HG02588 (cell line): ENCODE data around the gene FMOD.
A peak's percentile ranks its signal among the peaks of the same experiment; 100 is the strongest.

Experiments used
- ATAC-seq: cut with Tn5 transposase; IDR thresholded peaks from one replicate; pipeline ENCODE4 v1.9.1; 2021; ENCODE audit warnings: mild to moderate bottlenecking, moderate library complexity; ENCODE audit not compliant: unreplicated experiment

The FMOD gene

DNA sequence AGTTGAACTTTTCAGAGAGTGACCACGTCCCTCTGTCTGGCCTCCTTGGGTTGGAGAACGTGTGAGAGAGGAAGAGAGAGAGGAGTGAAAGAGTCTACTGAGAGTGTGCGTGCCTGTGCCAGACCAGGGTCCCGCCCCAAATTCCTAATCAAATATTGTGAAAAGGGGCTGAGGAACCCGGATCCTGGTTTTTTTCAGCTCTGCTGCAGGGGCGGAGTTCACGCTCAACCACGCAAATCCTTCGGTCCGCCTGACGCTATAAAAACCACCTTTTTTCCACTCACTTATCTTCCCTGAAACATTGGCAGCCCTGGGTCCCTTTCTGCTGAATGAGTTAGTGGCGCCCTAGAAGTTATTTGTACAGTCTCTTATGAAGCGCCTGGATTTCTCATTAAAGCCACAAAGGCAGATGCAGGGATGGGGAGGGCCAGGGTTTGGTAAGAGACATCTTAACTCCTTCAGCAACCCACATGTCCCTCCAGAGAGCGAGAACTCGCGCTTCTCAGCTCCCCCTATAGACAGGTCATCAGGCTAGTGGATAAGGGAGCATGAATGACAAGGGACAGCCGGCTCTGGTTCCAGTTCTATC is at the start of gene FMOD:
Gene FMOD, minus strand, starts transcription at position 86 of the 589 bp plus-strand sequence. CDS start 2,852 bp downstream, outside the sequence.
- no peak for ATAC-seq

DNA sequence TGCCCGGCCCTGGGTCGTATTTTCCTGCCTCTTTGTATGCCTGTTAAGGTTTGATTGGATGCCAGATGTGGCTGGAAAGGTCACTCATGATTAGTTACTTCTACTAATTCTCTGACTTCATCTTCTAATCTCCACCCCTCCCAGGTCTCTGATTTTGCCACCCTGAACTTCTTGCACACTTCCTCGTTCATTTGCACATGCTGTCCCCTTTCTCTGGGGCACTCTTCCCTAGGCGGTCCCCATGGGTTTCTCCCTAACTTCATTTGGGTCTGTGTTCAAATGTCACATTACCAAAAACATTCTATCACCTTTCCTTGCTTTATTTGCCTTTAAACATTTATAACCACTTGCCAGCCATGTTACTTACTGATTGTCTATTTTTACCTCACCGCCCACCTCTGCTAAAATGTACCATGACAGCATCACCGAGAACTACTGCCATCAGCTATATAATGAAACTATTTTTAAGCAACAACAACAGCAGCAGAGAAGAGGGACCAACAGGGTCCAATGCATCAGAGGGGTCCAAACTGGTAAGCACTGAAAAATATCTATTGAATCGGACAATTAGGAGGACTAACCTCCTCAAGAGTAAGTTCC is 45.8 kb upstream of the FMOD start:
- ATAC-seq, result no peak

GRCh38 chr1:203395751-203396150 is 44.8 kb upstream of the FMOD start:
- ATAC-seq, result no peak

DNA sequence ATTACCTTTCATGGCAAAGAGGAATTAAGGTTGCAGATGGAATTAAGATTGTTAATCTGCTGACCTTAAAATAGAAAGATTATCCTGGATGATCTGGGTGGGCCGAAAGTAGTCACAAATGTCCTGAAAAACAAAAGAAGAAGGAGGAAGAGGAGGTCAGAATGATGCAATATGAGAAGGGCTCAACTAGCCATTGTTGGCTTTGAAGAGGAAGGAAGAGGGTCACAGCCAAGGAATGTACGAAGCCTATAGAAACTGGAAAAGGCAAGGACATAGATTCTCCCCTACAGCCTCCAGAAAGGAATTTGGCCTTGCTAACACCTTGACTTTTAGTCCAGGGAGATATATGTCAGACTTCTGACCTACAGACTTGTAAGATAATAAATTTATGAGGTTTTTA is 39.4 kb upstream of the FMOD start:
- ATAC-seq, result no peak

DNA sequence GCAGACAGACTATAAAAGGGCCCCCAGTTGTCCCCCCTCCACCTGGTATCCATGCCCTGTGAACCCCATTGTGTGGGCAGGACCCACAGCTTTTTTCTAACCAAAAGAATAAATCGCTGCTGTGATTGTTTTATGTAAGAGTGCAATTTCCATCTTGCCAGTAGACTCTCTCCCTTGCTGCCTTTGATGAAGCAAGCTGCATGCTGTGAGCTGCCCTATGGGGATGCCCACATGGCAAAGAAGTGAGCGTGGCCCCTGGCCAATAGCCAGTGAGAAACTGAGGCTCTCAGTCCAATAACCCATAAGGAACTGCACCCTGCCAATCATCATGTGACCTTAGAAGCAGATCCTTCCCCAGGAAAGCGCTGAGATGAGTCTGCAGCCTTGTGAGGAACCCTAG is 37.8 kb upstream of the FMOD start:
- no peak for ATAC-seq

- ATAC-seq, result no peak
Observed at GRCh38 chr1:203382026-203382425, 31.1 kb upstream of the FMOD start.

DNA sequence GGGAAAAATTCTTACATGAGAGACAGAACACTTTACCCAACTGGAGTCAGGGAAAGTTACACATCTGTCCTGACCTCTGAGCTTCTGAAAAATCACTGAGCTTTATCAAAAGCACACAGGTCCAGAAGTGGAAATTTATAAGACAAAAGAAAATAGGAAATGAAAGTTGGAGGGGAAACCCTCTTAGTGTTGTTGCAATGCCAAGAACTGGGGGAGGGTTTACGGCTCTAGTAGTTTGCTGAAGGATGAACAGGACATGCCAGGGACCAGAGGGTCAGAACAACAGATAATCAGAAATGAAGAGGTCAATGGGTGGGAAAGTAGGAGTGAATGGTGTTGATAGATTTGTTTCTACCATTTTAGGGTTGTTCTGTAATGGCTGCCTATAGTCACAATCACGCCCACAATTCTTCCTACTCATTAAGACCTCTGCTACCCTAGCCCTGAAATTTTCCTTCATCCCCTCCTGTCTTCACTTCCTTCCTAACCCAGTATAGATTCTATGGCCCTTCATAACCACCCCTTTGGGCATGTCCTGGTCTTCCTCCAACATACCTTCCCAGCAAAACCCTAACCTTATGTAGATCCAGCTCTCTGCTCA is 30.3 kb upstream of the FMOD start:
- peak; percentile 51 for ATAC-seq

DNA sequence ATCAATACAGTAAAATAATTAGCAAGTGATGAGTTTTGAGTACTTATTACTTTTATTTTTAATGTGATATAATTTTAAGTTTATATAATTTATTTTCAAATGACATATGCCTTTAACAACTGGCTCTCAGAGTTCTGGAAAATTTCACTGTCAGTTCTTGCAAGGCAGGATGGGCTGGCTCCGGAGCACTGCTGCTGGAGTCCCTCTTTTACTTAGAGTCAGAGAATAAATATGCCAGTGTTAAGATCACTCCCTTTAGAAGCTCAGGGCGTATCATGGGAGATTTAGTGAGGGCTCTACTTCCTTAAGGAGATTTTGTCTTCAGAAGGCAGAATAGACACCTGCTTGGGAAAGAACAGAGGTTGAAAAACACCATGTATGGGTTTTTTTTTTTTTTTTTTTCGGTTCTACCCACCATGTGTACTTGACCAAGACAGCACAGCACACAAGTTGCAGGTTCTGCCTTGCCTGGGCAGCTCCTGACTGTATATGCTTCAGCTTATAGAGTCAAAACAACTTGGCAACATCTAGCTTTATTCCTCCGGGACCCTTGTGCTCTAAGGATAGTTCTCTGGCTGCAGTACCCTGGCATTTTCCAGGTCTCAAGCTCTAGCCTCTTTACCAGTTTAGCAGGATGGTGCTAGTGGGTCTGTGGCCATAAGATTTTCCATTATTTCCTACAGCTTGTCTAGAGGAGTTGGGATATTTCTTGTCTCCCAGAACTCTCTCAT is 29.7 kb upstream of the FMOD start:
- ATAC-seq, result peak; percentile 53

DNA sequence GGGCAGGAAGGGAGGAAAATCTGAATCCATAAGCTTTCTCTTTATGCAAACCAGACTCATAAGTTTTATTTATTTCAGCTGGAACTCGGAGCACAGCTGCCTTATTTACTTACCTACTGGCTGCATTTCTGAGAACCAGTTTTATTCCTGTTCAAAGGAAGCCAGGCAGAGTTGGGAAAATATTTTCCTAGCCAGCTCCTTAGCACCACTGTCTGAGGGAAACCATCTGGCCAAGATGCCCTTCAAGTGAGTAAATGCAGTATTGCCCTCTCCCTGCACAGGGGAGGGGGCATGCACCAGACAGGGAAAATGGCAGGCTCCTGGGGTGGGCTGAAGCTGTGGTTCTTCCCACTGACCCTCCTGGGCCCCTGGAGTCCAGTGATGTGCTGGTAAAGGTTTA is 28.9 kb upstream of the FMOD start:
- ATAC-seq, result no peak

DNA sequence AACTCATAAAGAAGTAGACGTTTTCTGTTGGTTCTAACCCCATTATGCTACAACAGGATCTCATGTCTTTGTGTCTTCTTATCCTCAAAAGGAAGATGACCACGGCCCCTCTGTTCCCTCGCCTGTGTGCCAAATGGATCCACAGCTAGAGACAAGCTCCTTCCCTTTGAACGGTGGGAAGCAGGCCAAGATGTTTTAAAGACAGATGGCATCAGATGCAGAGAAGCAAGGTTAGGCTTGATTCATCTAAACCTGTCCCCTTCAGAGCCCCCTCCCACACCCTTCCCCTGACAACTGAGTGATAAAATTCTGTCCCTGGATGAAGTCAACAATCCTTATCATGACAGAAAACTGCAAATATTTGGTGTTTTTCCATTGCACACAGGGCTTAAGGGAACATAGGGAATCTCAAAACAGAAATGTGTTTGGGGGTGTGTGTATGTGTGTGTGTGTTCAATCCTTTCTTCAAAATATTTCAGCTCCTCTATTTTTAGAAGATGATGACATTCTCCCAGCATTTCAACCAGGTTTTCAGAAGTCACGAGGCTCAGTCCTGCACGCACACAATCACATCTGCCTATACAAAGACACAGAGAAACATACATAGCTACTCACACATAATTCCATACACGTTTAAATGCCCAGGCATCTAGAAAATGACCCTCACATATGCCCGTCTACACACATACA is 27.8 kb upstream of the FMOD start:
- no peak for ATAC-seq

GRCh38 chr1:203373991-203374390 is 23.1 kb upstream of the FMOD start:
- no peak for ATAC-seq

DNA sequence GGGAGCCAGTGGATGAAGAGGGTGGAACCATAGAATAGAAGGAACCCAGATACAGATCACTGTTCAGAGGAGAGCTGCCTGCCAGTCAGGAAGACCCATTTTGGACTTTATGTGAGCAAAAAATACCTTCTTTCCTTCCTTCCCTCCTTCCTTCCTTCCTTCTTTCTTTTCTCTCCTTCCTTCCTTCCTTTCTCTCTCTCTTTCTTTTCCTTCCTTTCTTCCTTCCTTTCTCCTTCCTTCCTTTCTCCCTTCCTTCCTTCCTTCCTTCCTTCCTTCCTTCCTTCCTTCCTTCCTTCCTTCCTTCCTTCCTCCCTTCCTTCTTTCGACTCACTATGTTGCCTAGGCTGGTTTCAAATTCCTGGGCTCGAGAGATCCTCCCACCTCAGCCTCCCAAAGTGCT is 22.1 kb upstream of the FMOD start:
- no peak for ATAC-seq

GRCh38 chr1:203371288-203371687 is 20.4 kb upstream of the FMOD start:
- ATAC-seq, result no peak

DNA sequence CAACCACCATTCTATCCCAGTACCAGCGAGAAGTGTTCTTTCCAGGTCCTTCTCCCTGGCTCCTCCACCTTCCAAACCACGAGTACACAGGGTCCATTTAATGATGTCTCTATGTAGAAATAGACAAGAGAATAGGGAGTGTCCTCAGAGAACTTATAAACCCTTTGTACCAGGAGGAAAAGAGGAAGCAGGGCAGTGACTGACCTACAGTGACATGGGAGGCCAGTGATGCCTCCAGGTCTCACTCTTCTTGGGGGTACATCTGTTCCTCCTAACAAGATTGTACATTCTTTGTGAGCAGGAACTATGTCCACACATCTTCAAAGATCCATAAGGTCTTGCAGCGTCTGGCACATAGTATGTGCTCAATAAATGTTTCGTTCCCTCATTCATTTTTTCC is 18.7 kb upstream of the FMOD start:
- ATAC-seq, result no peak

- no peak for ATAC-seq
Observed at GRCh38 chr1:203368624-203369451, 17.9 kb upstream of the FMOD start.

DNA sequence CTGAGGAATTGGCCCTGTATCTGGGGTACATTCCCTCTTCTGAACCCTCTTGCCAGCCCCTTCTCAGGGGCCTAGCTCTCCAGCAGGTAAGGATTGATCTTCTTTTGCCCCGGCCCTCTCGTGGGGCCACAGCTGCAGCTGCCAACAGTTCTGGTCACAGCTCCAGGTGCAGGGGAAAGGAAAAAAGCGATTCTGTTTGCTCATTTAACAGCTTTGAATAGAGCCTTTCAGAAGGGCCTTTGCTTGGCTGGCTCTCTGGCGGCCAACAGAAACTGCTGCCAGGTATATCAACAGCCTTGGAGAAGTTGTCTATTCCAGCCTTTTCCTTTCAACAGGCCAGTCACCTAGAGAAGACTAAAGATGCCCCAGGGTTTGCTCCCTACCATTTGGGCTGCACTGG is 16.1 kb upstream of the FMOD start:
- no peak for ATAC-seq

DNA sequence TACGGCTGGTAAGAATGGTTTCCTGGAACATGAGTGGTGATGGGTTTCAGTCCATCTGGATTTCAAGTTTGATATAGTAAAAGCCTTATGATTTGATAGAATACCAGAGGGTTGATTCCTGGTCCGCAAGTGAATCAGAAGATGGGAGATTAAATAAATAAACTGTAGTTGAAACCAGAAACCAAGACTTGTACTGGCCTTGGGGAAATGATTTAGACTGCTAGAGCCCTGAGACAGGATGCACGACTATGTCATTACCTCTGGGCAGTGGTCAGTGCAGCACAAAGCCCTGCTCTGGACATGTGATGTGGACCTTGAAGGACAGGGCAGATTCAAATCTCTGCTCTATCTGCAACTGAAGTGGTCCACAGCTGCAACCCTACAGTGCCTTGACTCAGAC is 15.6 kb upstream of the FMOD start:
- ATAC-seq, result no peak

GRCh38 chr1:203364806-203365205 is 13.9 kb upstream of the FMOD start:
- no peak for ATAC-seq

DNA sequence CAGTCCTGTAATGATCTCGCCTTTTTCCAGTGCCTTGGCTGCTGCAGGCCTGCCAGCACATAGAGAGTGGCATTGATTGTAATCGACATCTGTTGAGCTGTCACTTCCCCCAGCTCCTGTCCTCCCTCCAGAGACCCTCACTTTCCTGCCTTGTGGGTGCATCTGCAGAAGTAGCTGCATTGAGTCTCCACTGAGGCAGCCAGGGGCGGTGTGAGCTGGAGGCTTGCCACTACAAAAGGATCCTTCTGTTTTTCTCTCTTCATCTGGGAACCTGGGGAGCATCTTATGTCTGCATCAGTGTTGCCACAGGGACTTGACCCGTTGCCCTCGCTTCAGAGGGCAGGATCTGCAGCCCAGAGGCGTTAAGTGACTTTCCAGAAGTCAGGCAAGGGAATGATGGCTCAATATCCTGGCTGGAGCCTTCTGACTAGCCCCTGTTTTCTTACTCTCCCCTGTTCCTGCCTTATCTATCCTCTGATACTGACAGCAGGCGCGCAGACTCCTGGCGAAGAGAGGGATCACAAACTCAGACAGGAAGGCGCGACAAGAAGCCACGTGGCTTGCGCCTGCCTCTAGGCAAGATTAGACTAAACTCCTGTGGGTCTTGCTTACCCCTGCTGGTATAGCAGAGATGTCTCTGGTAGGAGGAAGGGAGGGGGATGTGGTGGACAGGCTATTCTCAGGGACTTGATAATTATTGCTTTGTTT is 13.3 kb upstream of the FMOD start:
- ATAC-seq, result no peak

- no peak for ATAC-seq
Observed at GRCh38 chr1:203362720-203363025, 11.8 kb upstream of the FMOD start.
